Stimulated activated CD4-positive, alpha-beta T cell treated with anti-CD3 and anti-CD28 coated beads, Interleukin-1b, Interleukin-23, amount 100 ng/mL, for 48 hours (primary cell): ENCODE measurements around the gene NGRN.
A peak's percentile ranks its signal among the peaks of the same experiment; 100 is the strongest.

Experiments used
- DNase-seq: peaks from one replicate; pipeline ENCODE4 v3.0.0-alpha.2; 2020

NGRN gene

GRCh38 chr15:90265271-90266060 lies at the start of gene NGRN:
TSS of gene NGRN (plus strand) at chr15:90265672. CDS start at chr15:90265713, 41 bp downstream.
- DNase-seq = peak; percentile 91

DNA sequence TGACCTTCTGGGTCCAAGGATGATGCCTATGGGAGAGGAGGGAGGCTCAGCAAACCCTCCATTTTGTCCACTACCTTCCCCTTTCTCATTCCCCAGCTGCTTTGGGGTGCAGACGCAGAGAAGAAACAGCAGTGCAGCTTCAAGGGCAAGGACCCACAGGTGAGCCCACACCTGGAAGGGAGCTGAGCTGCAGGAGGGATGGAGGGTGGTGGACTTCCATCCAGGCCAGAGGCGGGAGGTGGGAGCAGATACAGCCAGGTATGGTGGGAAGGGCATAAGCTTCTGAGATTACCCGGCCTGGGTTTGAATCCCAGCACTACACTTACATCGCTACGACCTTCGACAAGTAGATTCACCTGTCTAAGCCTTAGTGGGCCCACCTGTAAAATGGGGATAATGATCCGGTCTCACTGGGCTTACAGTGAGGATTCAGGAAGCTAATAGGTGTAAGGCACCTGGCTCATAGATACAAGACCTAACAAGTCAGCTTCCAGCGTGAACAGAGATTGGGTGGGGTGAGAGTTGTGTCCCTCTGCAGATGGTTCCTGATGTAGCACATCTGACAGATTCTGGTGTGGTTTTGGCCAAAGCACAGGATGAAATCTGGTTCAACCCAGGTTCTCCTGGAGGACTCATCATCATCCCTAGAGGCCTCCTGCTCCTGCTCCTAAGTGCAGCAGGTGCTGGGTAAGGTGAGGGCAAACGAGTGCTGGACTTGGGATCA lies 47.6 kb upstream of the NGRN start:
- no peak for DNase-seq

DNA sequence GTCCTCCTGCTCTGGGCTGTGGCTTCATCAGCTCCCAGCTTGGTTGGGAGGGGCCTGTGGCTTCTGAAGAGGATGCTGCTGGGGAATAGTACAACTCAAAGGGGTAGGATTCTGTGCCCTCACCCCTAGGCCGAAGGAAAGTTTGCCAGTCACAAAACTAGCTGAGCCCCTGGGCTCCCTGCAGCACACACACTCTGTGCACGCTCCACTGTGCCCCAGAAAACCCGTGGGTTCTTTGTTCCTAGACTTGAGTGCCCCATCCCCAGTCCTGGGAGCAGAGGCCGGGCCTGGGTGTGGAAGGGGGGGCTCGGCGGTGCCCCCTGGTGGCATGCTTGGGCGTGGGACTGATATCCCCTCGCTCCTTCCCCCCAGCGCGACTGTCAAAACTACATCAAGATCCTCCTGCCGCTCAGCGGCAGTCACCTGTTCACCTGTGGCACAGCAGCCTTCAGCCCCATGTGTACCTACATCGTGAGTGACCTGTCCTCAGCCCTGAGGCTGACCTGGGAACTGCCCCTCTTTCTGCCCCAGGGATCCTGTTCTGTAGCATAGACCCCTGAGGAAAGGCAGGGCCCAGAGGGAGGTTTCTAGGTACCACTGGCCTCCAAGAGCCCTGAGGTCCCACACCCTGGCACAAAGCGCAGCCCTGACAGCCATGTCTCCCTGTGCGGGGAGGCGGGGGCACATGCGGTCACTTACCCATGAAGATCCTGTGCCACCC lies 45.9 kb upstream of the NGRN start:
- peak; percentile 41 for DNase-seq

DNA sequence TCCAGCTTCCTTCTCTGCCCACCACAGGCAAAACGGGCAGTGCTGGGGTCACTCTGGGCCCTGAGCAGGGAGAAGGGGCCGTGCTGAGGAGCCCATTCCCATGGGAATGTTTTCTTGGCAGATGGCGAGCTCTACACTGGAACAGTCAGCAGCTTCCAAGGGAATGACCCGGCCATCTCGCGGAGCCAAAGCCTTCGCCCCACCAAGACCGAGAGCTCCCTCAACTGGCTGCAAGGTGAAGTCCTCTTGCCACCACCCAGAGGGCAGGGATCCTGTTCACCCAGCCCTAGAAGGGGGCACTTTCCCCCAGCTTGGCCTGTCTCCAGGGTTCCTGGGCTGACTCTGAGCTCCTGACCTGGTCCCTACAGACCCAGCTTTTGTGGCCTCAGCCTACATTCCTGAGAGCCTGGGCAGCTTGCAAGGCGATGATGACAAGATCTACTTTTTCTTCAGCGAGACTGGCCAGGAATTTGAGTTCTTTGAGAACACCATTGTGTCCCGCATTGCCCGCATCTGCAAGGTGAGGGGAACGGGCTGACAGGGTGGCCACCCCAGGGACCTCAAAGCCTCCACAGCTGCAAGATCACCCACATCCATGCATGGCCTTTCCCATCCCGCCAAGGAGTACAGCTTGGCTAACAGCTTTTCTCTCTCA lies 44.1 kb upstream of the NGRN start:
- no peak for DNase-seq

DNA sequence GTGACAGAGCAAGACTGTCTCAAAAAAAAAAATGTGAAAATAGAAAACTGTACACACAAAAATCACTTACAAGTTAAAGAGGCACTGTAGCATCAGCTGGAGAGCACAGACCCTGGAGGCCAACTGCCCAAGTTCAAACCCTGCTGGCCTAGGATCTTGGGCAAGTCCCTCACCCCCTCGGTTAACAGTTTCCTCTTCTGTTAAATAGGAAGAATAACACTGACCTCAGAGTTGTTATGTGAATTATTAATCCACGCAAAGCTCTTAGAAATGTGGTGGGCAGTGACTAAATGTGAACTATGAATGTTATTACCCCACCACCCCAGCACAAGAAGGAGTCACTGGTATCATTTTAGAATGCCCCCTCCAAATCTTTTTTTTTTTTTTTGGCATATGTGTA lies 42.9 kb upstream of the NGRN start:
- no peak for DNase-seq

- DNase-seq = no peak
These were observed 41.9 kb upstream of the NGRN start for GRCh38 chr15:90223441-90224165.

DNA sequence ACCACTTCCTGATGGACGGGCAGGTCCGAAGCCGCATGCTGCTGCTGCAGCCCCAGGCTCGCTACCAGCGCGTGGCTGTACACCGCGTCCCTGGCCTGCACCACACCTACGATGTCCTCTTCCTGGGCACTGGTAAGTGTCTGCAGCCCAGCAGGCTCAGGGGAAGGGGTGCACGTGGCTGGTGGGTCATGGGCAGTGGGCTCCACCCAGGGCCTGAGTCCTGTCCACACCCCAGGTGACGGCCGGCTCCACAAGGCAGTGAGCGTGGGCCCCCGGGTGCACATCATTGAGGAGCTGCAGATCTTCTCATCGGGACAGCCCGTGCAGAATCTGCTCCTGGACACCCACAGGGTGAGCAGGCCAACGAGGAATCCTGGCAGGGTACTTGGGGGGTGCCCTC lies 40.4 kb upstream of the NGRN start:
- DNase-seq = no peak

DNA sequence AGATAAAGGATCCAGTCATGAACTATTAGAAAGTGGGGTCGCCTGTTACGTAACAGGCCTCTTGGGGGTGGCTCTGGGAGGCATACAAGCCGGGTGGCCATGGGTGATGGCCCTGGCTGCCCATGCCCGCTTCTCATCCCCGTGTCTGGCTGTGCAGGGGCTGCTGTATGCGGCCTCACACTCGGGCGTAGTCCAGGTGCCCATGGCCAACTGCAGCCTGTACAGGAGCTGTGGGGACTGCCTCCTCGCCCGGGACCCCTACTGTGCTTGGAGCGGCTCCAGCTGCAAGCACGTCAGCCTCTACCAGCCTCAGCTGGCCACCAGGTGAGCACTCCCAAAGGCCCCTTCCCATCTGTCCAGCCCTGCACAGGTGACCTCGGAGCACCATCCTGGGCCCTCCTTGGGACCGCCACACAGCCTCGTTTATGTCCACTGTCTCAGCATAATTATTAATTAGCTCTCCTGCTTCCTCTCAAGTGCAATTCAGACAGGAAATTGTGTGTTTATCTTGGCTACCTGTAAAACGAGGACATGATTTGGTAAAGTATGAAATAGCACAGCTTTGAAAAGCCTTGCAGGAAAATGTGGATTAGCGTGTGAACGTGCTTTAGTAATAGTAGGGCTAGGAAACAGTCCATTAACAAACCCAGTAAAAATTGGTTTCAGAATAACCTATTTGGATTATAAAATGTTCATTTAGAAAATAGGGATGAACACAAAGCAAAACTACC lies 39.8 kb upstream of the NGRN start:
- DNase-seq = no peak

DNA sequence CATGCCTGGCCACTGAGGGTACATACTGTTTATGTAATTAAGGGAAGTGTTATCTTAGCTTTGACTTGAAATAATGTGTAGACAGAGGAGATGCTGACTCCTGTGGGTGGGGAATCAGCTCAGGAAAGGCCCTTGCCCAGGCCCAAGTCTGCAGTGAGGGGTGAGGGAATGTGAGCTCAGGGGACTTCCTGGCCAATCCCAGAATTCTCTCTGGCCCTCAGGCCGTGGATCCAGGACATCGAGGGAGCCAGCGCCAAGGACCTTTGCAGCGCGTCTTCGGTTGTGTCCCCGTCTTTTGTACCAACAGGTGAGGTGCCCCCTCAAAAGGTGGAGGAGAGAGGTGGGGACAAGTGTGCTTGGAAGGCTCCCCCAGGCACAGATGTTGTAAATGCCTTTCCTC lies 38.1 kb upstream of the NGRN start:
- no peak for DNase-seq

DNA sequence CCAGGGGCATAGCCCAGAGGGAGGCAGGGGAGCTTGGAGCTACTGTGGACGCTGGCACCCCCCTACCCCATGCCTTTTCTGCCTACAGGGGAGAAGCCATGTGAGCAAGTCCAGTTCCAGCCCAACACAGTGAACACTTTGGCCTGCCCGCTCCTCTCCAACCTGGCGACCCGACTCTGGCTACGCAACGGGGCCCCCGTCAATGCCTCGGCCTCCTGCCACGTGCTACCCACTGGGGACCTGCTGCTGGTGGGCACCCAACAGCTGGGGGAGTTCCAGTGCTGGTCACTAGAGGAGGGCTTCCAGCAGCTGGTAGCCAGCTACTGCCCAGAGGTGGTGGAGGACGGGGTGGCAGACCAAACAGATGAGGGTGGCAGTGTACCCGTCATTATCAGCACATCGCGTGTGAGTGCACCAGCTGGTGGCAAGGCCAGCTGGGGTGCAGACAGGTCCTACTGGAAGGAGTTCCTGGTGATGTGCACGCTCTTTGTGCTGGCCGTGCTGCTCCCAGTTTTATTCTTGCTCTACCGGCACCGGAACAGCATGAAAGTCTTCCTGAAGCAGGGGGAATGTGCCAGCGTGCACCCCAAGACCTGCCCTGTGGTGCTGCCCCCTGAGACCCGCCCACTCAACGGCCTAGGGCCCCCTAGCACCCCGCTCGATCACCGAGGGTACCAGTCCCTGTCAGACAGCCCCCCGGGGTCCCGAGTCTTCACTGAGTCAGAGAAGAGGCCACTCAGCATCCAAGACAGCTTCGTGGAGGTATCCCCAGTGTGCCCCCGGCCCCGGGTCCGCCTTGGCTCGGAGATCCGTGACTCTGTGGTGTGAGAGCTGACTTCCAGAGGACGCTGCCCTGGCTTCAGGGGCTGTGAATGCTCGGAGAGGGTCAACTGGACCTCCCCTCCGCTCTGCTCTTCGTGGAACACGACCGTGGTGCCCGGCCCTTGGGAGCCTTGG lies 37.4 kb upstream of the NGRN start:
- DNase-seq = no peak

GRCh38 chr15:90228960-90229359 lies 36.5 kb upstream of the NGRN start:
- no peak for DNase-seq

DNA sequence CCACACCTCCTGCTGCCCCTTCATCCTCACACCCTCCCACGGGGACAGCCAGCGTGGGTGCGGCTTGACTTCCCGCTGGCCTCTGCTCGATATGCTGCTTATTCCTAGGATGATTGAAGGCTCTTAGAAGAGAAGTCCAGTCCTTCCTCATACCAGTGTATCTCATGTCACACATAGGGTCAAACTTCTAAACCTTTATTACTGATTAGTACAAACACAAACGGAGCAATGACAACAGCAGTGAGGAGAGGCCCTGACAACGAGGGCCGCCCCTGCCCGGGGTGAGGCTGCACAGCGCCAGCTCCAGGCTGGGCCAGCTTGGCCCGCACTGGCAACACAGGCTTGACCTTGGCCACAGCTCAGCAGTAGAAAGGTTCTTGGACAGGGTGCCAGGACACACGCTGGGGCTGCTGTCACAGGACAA lies 35.4 kb upstream of the NGRN start:
- no peak for DNase-seq

GRCh38 chr15:90230610-90231009 lies 34.9 kb upstream of the NGRN start:
- DNase-seq = no peak

DNA sequence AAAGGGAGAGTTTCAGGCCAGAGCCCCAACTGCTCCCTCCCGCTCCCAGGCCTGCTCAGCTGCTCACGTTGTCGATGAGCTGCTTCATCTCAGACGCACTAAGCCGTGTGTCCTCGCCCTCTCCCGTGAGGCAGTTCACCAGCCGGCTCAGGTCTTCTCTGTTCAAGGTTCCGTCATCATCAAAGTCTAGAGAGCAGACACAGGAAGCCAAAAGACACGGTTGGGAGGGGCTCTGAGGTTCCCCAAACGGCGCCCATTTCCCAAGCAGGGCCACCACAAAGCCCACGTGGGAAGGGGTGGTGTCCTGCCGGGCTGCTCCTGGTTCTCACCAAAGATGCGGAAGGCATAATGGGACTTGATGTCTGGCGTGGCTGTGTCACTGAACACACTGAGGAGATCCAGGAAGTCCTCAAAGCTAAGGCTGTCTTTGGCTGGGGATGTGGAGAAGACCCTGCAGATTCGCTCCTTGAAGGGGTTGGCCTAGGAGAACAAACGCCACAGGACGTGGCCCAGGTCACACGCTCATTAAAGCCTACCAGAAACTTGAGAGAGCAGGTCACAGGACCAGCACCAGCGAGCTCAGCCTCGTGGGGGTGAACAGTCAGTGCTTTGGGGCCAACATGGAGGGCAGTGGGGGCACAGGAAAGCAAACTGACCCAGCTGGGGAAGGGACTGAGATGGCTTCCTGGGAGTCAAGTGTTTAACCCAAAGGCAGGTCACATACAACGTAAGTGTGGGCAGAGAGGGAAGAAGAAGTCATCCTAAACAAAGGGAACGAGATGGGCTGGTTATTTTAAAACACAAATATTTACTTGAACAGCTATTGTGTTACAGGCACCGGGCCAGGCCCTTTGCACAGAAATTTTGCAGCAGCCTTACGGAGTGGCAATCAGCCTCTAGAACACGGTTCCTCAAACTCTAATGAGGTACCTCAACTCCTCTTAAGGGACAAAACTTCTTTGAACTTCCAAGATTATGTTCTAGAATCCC lies 34.1 kb upstream of the NGRN start:
- peak; percentile 77 for DNase-seq

- peak; percentile 20 for DNase-seq
These were observed 33.3 kb upstream of the NGRN start for GRCh38 chr15:90232196-90232595.

- no peak for DNase-seq
These were observed 32.5 kb upstream of the NGRN start for GRCh38 chr15:90232941-90233386.

DNA sequence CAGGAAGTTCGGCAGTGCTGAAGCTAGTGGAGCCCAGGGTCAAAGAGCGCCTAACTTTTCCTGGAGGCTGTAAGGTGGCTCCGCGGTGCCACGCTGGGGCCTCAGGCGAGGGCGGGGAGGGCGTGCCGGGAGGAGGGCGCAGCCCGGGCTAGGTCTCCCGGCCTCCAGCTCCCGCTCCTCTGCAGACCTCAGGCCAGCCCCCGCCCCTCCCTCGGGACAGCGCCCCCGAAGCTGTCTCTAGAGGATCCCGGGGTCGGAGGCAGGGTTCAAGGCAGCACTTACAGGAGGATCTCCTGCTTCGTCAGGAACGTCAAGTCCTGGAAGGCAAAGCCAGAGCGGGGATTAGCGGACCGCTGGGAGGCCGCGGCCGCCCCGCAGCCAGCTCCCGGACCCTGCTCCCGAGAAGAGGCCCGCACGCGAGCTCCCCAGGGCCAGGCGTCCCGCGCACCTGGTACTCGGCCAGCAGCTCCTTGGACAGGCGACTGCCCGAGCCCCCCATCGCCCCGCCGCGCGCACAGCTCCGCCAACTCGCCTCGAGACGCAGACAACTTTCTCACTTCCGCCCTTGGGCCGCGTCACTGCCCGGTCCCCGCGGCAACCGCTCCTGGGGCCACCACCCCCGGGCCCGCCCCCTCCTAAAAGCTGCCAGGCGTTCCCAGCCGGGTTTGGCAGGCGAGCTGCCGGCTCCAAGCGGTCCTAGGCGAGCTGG lies 31.9 kb upstream of the NGRN start, which contains the start of gene CIB1:
Gene CIB1 (minus strand): TSS at position 555 of the 709 bp plus-strand sequence. CDS start 56 bp downstream, at position 499.
- peak; percentile 98 for DNase-seq
